PFSK-1 (cell line): Measurements from ENCODE around the gene C4orf36.

Experiments
- POLR2AphosphoS5 ChIP-seq: IDR thresholded peaks from 2 replicates; pipeline ENCODE4 v1.6.1; 2012; ENCODE audit warnings: low read depth, mild to moderate bottlenecking, control low read depth, low read length, moderate library complexity
- SIN3A ChIP-seq: IDR thresholded peaks from 2 replicates; pipeline ENCODE4 v1.6.1; 2012; ENCODE audit warnings: mild to moderate bottlenecking, low read length, moderate library complexity, borderline replicate concordance; ENCODE audit not compliant: insufficient read depth
- TF ChIP-seq, protein P1 (sequence below), 2 experiments: IDR thresholded peaks; 2 replicates each; pipeline versions ENCODE4 v1.6.1 to v1.8.0; 2011 to 2012; ENCODE audit warnings: low read depth in 2 of 2, low read length in 2 of 2, control low read depth in 1 of 2, inconsistent platforms in 1 of 2, mild to moderate bottlenecking in 1 of 2, moderate library complexity in 1 of 2; ENCODE audit not compliant: insufficient read depth in 1 of 2

DNA sequence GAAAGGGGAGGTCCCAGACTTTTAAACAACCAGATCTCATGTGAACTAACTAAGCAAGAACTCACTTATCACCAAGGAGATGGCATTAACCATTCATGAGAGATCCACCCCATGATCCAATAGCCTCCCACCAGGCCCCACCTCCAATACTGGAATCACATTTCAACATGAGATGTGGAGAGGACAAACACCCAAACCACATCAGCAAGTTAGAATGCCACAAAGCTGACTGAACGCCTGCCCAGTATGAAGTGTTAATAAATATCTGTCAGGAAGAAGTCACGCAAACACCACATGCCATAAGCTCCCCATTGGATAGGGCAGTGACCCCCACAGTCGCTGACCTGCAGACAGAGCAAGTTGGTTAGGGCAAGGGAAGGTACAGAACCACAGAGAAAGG lies 57.3 kb downstream of the C4orf36 start:
- no peak for TF ChIP-seq POLR2AphosphoS5
- TF ChIP-seq, protein P1, sequence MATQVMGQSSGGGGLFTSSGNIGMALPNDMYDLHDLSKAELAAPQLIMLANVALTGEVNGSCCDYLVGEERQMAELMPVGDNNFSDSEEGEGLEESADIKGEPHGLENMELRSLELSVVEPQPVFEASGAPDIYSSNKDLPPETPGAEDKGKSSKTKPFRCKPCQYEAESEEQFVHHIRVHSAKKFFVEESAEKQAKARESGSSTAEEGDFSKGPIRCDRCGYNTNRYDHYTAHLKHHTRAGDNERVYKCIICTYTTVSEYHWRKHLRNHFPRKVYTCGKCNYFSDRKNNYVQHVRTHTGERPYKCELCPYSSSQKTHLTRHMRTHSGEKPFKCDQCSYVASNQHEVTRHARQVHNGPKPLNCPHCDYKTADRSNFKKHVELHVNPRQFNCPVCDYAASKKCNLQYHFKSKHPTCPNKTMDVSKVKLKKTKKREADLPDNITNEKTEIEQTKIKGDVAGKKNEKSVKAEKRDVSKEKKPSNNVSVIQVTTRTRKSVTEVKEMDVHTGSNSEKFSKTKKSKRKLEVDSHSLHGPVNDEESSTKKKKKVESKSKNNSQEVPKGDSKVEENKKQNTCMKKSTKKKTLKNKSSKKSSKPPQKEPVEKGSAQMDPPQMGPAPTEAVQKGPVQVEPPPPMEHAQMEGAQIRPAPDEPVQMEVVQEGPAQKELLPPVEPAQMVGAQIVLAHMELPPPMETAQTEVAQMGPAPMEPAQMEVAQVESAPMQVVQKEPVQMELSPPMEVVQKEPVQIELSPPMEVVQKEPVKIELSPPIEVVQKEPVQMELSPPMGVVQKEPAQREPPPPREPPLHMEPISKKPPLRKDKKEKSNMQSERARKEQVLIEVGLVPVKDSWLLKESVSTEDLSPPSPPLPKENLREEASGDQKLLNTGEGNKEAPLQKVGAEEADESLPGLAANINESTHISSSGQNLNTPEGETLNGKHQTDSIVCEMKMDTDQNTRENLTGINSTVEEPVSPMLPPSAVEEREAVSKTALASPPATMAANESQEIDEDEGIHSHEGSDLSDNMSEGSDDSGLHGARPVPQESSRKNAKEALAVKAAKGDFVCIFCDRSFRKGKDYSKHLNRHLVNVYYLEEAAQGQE (IDR thresholded peaks at IDR 0.05; ENCODE audit: insufficient read depth in 1 of 2, low read depth in 2 of 2, low read length in 2 of 2): no peak
- TF ChIP-seq SIN3A: no peak
